ENCODE measurements around the gene EPS15.

EPS15 gene

DNA sequence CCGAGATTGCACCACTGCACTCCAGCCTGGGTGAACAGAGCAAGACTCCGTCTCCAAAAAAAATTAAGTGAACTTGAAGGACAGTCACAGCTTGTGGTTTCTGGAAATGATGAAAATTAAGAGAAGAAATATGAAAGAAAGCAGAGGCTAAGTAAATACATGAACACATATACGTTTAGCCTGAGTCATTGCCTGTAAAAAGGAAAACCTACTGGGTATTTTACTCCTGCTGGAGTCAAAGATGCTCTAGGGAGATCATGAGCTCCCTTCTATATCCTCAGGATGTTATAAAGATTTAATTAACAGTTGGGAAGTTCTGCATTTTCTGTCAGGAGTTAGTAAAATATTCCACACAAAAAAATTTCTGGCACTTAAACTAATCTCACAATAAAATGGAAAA lies 145.2 kb downstream of the EPS15 start:
- DNase-seq, result no peak

DNA sequence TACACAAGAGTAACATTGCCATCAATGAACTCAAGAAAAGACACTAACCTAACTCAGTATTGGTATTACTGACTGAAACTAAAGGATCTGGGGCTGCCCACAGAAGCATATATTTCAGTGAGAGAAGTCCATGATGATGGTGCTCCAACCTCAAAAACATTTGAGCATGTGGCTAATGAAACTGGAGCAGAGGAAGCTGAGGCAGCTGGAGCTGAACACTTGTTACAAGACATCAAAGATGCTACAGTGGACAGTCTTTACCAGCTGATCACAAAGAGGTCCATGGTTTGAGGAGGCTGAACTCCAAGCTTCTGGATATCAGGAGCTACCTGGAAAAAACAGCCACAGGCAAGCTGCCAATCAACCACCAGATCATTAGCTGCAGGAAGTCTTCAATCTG lies 146.5 kb downstream of the EPS15 start:
- DNase-seq, result no peak

DNA sequence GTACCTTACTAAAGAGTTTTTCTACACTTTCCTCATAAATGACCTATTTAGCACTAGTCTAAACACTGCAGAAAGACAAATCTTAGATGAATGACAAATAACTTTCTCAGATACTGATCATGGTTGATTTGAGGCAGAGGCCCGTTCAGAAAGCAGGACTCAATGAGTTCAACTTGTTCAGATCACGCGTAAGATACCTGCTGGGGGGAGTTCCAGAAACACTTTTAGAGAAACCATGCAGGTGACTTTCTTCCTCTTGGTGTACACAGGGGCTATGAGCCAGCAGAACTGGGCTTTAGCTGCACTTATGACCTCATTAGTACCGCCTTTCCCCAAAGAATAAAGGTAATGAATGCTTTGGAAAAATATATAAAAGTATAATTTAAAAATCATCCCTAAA lies 149.9 kb downstream of the EPS15 start:
- no peak for DNase-seq

DNA sequence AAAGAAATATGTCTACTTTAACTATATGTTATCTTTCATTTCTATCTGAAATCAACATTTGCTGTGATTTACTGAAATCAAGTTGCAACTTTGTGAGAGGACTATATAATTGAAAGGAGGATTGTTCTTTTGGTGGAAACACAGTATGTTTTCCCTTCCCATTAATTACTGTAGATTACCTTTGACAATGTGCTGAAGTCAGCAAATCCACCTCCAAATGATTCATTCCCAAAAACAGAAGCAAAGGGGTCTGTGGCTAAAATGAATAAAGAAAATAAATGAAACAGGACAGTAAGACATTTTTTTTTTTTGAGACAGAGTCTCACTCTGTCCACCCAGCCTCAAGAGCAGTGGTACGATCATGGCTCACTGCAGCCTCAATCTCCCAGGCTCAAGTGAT lies 153.3 kb downstream of the EPS15 start:
- DNase-seq, result no peak

DNA sequence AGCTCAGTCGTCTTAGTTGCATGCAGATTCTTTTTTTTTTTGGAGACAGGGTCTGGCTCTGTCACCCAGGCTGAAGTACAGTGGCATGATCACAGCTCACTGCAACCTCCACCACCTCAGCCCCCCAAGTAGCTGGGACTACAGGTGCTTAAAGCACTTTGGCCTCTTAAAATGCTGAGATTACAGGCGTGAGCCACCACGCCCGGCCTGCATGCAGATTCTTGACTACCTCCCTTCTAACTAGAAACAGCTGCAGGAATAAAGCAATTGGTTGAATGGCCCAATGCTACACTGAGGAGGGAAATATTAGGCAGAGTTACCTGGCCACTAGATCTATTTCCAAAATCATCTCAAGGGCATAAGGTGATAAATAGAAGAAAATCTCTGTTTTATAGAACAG lies 159.2 kb downstream of the EPS15 start:
- no peak for DNase-seq

DNA sequence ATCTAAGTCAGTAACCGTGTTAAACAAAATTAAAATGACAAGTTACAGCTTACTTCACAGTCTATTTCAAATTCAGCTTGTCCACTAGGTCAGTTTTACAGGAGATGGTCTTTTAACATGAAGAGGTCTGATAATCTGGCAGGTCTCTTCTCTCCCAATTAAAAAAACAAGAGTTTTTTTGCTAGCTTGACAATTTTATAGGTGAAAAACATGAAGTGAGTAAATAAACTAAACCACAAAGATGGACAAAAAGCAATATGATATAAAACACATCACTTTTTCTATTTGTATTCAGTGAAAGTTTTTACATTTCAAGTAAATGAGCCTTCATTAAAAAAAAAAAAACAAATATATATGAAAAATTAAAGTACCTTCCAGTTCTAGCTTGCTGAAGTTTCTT lies 163.7 kb downstream of the EPS15 start:
- no peak for DNase-seq

DNA sequence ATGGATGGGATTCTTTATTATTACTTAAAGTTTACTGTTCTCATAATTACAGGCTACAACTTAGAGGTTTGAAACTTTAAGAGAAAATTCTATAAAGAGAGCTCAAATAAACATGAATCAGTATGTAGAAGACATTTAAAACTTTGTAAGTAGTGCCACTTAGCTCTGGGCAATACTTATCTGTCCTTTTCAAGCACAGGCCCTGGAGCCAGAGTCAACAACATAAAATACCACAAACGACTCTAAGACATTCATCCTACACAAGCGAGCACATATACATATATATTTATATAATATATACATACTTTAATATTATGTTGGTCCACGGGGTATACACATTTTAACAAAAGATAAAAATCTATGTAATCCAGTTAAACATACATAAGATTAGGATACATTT lies 164.7 kb downstream of the EPS15 start:
- DNase-seq, result no peak

DNA sequence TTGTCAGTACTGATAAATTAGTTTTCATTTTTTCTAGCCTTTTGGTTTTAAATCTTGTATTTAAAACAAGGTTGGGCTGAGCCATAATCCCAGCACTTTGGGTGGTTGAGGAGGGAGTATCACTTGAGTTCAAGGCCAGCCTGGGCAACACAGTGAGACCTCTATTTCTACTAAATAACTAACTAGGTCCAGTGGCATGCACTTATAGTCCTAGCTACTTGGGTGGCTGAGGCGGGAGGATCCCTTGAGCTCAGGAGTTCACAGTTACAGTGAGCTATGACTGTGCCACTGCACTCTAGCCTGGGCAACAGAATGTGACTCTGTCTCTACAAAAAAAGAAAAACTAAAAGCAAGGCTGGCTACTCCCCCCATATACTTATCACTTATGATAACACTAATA lies 167.2 kb downstream of the EPS15 start:
- no peak for DNase-seq

DNA sequence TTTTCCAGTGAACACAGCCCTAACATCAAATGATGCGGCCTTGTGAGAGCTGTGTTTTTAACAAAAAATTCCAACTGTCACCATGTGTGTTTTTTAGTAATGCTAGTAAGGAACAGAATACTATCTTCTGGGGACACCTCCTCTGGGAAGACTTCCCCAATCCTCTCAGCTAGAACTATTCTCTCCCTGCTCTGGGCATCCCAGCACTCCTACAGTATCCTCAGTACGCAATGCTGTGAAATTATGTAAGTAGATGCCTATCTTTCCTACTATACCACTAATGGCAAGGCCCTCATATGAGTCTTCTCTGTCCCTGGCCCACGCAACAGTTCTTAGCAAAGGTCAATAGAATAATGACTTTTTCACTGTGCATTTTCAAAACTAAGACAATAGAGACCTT lies 169.2 kb downstream of the EPS15 start:
- DNase-seq, result no peak

DNA sequence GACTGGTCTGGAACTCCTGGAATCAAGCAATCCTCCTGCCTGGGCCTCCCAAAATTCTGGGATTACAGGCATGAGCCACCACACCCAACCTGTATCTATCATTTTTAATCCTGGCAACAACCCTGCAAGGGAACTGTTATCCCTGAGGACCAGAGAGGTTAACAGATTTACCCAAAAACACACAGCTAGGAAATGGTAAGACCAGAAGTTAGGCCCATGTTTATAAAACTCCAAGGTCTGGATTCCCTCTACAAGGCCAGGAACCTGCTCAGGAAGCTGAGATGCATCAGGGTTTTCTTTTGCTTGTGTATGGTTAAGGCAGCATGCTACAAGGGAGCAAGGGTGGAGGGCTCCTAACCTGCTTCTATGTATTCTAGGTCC lies 170.9 kb downstream of the EPS15 start:
- no peak for DNase-seq

DNA sequence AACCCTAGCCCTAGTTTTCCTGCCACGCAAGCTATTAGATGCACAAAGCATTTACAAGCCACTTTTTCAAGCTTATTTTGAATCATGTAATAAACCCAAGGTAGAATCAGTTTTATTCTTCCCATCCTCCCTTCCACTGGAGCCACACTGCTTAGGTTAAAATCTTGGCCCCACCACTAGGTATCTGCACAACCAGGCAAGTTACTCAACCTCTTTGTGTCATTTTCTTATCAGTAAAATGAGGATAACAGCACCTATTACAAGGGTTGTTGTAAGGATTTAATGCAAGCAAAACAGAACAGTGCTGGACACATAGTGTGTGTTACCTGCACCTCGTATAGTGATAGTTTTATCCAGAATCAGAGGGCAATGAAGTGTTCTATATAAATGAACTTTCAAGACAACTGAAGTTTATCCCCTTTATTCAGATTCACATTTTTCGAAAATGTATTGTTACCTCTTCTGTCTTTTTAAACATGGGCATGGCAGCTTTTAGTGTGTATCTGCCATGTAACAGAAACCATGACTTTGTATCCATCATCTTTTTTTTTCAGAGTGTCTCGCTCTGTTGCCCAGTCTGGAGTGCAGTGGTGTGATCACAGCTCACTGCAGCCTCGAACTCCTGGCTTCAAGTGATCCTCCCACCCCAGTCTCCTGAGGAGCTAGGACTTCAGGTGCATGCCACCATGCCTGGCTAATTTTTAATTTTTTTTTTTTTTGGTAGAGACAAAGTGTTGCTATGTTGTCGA lies 171.5 kb downstream of the EPS15 start:
- DNase-seq, result no peak

DNA sequence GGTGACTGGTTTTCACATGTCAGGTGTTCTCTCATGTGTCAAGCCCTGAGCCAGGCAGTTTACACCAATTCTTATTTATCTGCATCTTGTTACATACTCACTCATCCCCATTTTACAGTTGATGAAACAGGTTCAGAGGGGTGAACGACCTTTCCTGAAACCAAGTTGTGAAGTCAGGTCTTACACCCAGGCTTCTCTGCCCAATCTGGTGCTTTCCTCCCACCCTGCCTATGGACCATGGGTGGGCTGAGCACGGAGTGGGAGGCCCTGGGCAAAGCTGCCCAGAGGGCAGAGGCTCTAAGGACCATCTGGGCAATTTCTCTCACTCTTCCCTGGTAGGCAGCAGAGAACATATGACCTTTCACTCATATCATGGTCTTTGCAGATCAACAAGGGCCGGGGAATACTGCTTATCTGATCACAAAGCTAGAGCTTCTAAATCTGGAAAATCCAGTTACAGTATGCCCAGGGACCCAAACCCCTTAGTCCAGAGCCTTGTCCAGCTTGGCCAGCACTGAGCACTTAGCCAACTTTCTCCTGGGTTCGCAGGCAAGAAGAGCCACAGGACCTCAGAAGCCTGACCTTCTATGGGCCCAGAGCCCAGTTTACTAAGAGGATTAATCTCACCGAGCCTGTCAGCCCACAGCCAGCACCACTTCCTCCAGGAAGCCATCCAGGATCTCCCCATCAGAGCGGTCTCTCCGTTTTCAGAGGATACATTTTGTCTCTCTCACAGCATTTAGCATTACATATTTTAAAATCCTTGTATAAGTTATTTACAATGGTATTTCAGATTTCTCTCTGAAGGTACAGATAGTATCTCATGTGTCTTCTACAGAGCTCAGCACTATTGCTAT lies 172.8 kb downstream of the EPS15 start:
- DNase-seq, result no peak

DNA sequence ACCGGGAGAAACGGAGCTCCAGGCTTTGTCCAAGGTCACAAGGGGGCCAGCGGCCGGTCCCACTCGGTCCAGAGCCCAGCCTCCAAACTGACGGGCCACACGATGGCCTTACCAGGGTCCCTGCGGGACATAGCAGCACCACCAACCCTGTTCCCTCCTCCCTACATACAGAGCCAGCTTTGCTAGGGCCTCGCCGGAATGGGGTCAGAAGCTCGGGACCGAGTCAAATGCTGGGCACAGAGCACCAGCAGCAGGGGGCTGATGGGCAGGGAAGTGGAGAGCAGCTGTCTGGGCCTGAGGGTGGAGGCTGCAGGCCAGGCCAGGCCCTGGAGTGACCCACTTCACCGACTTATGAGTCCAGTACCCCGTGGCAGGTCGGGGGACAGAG lies 173.8 kb downstream of the EPS15 start:
- no peak for DNase-seq

DNA sequence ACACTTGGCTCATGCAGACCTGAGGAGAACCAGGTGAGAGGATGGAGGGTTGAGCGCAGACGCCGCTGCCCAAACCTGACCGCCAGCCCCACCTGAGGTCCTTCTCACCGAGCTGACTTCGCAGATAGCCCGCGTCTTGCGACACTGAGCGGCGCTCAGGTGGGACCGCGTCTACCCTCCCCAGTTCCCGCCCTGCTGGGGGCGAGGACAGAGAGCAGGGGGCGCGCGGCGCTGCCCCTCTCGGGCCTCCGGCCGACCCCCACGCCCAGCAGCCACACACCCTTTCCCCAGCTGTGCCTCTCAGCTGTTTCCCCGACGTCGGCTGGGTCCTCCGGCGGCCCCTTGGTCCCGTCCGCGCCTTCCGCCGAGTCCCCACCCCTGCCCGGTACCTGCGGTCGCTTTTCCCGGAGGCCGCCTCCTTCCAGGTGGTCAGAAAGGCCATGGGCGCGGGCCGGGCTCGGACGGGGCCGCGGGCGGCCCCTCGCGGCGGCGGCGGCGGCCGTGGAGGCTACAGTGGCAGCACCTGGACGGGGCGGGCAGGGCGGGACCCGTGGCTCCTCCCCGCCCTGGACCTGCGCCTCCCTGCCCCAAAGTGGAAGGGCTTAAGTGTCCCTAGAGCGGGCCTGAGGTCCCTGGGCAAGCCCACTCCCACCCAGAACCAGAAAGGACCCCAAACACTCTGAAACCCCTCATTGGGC lies 174.3 kb downstream of the EPS15 start:
- DNase-seq, result no peak

DNA sequence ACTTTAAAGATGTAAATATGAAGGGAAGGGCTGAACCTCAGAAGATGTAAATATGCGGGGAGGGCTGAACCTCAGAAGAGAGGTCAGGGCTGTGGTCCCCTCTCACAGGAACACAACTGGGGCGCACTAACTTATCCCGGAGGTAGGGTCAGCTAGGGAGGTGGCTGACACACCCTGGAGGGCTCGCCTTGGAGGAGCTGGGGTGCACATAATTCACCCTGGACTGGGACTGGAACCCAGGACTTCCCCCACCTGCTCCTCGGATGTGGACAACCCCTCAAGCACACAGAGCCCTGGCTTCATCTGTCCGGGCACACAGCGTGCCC lies 174.8 kb downstream of the EPS15 start:
- no peak for DNase-seq

DNA sequence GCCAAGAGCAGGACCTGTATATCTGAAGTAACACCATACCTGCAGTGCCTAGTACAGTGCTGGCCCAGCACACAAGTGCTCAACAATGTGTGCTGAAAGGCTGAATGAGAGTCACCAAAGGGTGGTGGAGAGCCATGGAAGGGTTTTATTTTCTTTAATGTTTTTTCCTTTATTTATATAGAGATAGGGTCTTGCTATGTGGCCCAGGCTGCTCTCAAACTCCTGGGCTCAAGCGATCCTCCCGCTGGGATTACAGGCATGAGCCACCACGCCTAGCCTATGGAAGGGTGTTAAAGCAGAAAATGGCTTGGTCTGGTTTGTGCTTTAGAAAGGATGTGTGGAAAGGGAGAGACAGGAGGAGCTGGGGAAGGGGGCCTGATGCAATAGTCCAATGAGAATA lies 175.4 kb downstream of the EPS15 start:
- DNase-seq, result no peak

DNA sequence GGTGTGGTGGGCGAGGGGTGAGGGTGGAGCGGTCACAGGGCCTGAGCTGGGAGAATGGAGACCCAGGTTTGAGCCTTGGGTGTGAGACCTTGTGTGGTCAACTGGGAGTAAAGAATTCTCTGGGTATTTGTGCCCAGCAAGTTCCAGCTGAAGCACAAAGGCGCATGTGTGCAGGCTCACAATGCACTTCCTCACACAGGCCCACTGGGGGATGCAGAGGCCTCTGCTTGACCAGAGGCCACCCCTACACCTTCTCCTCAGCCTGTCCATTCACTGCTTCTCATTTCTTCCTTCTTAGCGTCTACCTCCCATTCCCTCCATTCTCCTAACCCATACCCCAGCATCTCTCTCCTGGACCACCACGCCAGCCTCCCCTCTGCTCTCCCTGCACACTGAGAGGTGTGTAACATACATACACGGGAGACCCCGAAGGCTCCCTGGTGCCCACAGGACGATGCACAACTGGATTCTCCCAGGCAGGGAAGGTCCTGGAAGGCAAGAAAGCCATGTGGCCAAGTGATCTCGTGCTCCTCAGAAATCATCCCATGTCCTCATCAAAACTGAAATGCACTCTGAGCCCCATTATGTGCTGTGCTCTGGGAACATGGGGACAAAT lies 176.4 kb downstream of the EPS15 start:
- DNase-seq, result no peak

DNA sequence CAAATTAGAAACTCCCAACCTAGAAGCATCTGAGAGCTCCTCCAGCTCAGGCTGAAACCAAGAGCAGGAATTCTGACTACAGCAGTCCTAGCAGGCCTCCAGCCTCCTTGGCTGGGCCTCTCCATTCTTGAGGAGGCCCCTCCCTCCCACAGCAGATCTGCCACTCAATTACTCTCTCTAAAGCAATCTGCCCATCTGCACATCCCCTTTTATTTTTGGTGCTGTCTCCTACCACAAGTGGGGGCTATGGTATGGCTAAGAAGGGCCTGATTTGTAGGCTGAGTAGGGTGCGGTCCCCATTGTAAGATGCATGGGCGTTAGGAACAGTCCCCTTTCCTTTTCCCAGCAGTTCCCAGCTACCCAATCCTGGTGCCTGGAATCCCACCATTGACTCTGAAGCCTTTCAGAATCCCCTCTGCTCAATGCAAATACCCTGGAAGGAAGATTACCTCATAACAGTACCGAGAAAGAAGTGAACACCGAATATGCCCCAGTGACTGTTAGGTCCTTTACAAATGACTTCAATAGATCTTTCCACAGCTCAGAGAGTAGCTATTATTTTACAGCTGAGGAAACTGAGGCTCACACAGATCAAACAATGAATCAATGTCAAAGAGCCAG lies 177.1 kb downstream of the EPS15 start:
- no peak for DNase-seq

DNA sequence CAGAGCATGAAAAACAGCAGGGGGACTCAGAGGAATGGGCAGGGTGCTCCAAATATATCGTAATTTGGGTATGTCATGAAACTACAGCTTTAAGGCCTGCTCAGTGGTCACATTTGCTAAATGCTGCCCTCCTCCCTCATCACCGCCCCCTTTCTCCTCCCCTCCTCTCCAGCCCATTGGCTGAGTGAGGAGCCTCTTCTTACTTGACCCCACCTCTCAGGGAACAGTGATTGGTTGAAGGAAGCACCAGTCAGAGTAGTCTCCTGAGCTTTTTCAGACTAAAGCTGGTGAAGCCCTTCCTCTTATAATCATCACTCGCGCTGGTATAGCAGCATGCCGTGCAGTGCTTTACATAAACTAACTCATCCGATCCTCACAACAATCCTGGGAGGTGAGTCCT lies 178.7 kb downstream of the EPS15 start:
- no peak for DNase-seq

DNA sequence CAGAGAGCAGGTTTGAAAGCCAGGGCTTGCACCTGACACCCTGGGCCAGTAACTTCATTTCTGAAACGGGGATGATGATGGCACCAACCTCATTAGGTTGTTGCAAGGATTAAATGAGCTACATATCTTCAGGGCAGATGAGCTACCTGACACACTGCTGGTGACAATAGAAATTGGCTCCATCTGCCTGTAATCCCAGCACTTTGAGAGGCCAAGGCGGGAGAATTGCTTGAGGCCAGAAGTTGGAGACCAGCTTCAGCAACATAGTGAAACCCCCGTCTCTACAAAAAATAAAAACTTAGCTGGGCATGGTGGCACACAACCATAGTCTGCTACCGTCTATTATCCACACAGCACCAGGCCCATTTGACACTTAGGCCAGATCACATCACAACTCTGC lies 182.4 kb downstream of the EPS15 start:
- DNase-seq, result no peak

DNA sequence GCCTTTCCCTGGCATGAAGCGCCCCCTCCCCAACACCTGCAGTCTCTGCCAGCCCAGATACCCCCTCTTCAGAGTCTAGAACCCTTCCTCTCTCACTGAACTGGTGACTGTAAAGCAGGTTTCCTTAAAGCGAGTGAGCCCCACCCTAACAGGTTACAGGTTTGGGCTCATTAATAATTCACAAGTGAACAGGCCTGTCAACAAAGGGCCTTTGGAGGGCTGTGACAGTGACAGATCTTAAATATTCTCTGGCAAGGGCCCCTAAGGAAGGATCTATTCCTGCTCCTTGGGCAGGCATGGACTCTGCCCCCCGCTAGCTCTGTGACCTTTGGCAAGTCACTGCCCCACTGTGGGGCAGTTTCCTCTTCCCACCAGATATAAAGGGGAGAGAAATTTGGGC lies 183.1 kb downstream of the EPS15 start:
- no peak for DNase-seq

DNA sequence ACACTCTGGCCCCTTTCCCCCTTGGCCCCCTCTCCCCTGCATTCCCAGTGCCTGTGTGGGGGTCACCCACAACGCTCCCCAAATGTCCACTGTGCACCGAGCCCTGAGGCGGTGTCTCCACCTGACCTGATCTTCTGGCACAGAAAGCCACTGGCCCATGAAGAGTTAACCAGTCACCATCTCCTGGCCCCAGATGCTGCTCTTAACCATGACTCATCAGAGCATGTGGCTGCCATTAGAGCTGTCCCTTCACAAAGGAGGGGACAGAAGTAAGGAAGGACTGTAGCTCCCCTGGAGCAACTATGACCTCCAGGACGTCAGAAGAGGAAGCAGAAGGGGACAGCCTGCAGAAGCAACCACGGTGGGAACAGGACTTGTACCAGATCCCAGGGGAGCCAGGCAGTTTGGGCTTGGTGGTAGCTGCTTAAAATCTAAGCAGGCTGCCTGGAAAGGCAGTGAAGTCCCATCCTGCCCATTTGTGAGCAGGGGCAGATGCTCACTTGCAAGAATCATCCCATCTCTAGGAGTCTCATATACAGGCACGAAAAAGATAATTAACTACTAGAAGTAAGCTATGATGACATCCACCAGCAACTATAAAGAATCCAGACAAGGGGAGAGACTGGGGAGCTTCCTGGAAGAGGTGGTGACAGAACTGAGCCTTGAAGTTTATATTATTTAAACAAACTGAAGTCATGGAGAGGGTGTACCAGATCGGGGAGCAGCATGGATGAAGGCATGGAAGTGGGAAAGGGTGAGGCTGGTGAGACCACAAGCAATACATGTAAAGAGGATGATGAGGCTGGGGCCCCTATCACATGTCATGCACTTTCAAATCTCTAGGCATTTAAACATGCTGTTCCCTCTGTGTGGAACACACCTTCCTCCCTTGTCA lies 187.6 kb downstream of the EPS15 start:
- DNase-seq, result no peak

All from hippocampal formation (tissue), 2 donors.